Liver (tissue), 3 donors: ENCODE results near the gene MOK.

Experiments used
- CTCF ChIP-seq: fragments of 150-350 bp; IDR thresholded peaks from 2 replicates; pipeline ENCODE4 v1.5.1; 2017; ENCODE audit warnings: improper control_type of control experiment, low read depth, low read length; ENCODE audit not compliant: missing input control
- FOXA1 ChIP-seq: IDR thresholded peaks from 2 replicates; pipeline ENCODE4 v1.6.1; 2016; ENCODE audit warnings: antibody characterized with exemption
- GABPA ChIP-seq, 2 donors: IDR thresholded peaks in 1 of 2; conservative IDR thresholded peaks in 1 of 2; 2 replicates each; pipeline ENCODE4 v1.6.1; 2016; ENCODE audit warnings: antibody characterized with exemption in 2 of 2, mild to moderate bottlenecking in 1 of 2, moderate library complexity in 1 of 2
- HNF4G ChIP-seq: IDR thresholded peaks from 2 replicates; pipeline ENCODE4 v1.6.1; 2016; ENCODE audit warnings: antibody characterized with exemption
- JUND ChIP-seq, 2 donors: IDR thresholded peaks; 2 replicates each; pipeline ENCODE4 v1.6.1; 2016; ENCODE audit warnings: antibody characterized with exemption in 2 of 2
- MAX ChIP-seq: IDR thresholded peaks from 2 replicates; pipeline ENCODE4 v1.6.1; 2016; ENCODE audit warnings: antibody characterized with exemption
- NR2F2 ChIP-seq: IDR thresholded peaks from 2 replicates; pipeline ENCODE4 v1.6.1; 2016; ENCODE audit warnings: antibody characterized with exemption
- REST ChIP-seq: IDR thresholded peaks from 2 replicates; pipeline ENCODE4 v1.6.1; 2016; ENCODE audit warnings: antibody characterized with exemption, mild to moderate bottlenecking
- RXRA ChIP-seq, 2 donors: IDR thresholded peaks; 2 replicates each; pipeline ENCODE4 v1.6.1; 2017 to 2018; ENCODE audit warnings: antibody characterized with exemption in 2 of 2, mild to moderate bottlenecking in 1 of 2
- TAF1 ChIP-seq: conservative IDR thresholded peaks from 2 replicates; pipeline ENCODE4 v1.6.1; 2016; ENCODE audit warnings: antibody characterized with exemption, mild to moderate bottlenecking
- YY1 ChIP-seq: IDR thresholded peaks from 2 replicates; pipeline ENCODE4 v1.6.1; 2016; ENCODE audit warnings: antibody characterized with exemption, mild to moderate bottlenecking
- donor health status: healthy.
- donor health status: healthy.

GRCh38 chr14:102318781-102319276, 13.9 kb upstream of the MOK start:
- no peak for TF ChIP-seq TAF1
- no peak for TF ChIP-seq CTCF
- TF ChIP-seq RXRA (IDR thresholded peaks at IDR 0.05), result no peak
- TF ChIP-seq YY1, result no peak
- TF ChIP-seq FOXA1, result no peak
- no peak for TF ChIP-seq HNF4G
- no peak for TF ChIP-seq MAX
- no peak for TF ChIP-seq REST
- TF ChIP-seq JUND (IDR thresholded peaks at IDR 0.05), result no peak
- TF ChIP-seq NR2F2, result no peak
- no peak for TF ChIP-seq GABPA (IDR thresholded peaks at IDR 0.05 in 1 of 2, conservative IDR thresholded peaks at IDR 0.05 in 1 of 2)
